WI38 (cell line): ENCODE results near the gene PRPF39.

Experiments
- H3K4me3 ChIP-seq: 2 replicates; pipeline ENCODE4 v1.5.1; 2011; ENCODE audit warnings: low read depth, mild to moderate bottlenecking, control low read depth, low read length
- CTCF ChIP-seq: IDR thresholded peaks from 2 replicates; pipeline ENCODE4 v1.5.1; 2012; ENCODE audit warnings: low read depth, mild to moderate bottlenecking, control low read depth, low read length

PRPF39 gene

GRCh38 chr14:45150386-45150890, 66.5 kb downstream of the PRPF39 start:
- H3K4me3 ChIP-seq: no peak overlapping the region
- TF ChIP-seq CTCF: no peak

GRCh38 chr14:45156067-45156466, 72.2 kb downstream of the PRPF39 start:
- no peak overlapping the region for H3K4me3 ChIP-seq
- TF ChIP-seq CTCF: no peak
